PC-9 (cell line): Measurements from ENCODE around the gene FHIP2A. TPM values are rescaled to one million over a fixed set of nuclear protein-coding genes. Genes with fewer than 3 reads are reported as not detected.

ENCODE experiments used
- BruUV-seq: library from RNA; stranded (reverse); fragments of 400-500 nt; replicated peaks from 2 replicates; lab custom pipeline; 2021; lab: Mats Ljungman, UMichigan
- CTCF ChIA-PET: fragments of 300-600 bp; sonication (Branson Sonifier 250); formaldehyde crosslinking; loops from one replicate; lab custom pipeline; 2022; ENCODE audit warnings: antibody characterized with exemption; lab: Charles Lee
- POLR2A ChIA-PET: fragments of 300-600 bp; sonication (Branson Sonifier 250); formaldehyde crosslinking; loops from one replicate; lab custom pipeline; 2022; ENCODE audit warnings: antibody characterized with exemption; ENCODE audit not compliant: unreplicated experiment; lab: Charles Lee
- DNase-seq, 2 experiments: peaks; one replicate each; pipeline versions ENCODE4 v3.0.0 to v3.0.0-alpha.2; 2015 to 2022; ENCODE audit warnings: mixed read lengths in 1 of 2
- H2AFZ ChIP-seq: fragments of 200-600 bp; sonication (generic); 2 replicates; pipeline ENCODE4 v1.8.1; 2017; ENCODE audit warnings: antibody characterized with exemption
- H3F3A ChIP-seq: fragments of 200-600 bp; sonication (generic); 2 replicates; pipeline ENCODE4 v1.8.1; 2017; ENCODE audit warnings: antibody characterized with exemption, mild to moderate bottlenecking, low read depth; ENCODE audit not compliant: insufficient read depth
- H3K27ac ChIP-seq: fragments of 200-600 bp; sonication (generic); 2 replicates; pipeline ENCODE4 v1.6.1; 2016; ENCODE audit warnings: mixed run types
- H3K27me3 ChIP-seq: fragments of 200-600 bp; sonication (generic); 2 replicates; pipeline ENCODE4 v1.6.1; 2016; ENCODE audit warnings: low read depth, mixed run types; ENCODE audit not compliant: insufficient read depth
- H3K36me3 ChIP-seq: fragments of 200-600 bp; sonication (generic); 2 replicates; pipeline ENCODE4 v1.6.1; 2016; ENCODE audit warnings: low read depth, mixed run types
- H3K4me1 ChIP-seq: fragments of 200-600 bp; sonication (generic); replicated peaks from 2 replicates; pipeline ENCODE4 v1.6.1; 2016; ENCODE audit warnings: mixed run types; ENCODE audit not compliant: insufficient read depth
- H3K4me2 ChIP-seq: fragments of 200-600 bp; sonication (generic); 2 replicates; pipeline ENCODE4 v1.6.1; 2017; ENCODE audit warnings: mixed run types
- H3K4me3 ChIP-seq: fragments of 200-600 bp; sonication (generic); 2 replicates; pipeline ENCODE4 v1.6.1; 2016; ENCODE audit warnings: mixed run types
- H3K79me2 ChIP-seq: fragments of 200-600 bp; sonication (generic); 2 replicates; pipeline ENCODE4 v1.6.1; 2017; ENCODE audit warnings: low read depth, mixed run types
- H3K9me2 ChIP-seq: fragments of 200-600 bp; sonication (generic); 2 replicates; pipeline ENCODE4 v1.8.1; 2017; ENCODE audit warnings: mild to moderate bottlenecking; ENCODE audit not compliant: insufficient read depth
- H3K9me3 ChIP-seq: fragments of 200-600 bp; sonication (generic); 2 replicates; pipeline ENCODE4 v1.8.1; 2016; ENCODE audit warnings: low read depth; ENCODE audit not compliant: insufficient read depth
- H4K20me1 ChIP-seq: fragments of 200-600 bp; sonication (generic); 2 replicates; pipeline ENCODE4 v1.8.1; 2017; ENCODE audit not compliant: insufficient read depth
- CTCF ChIP-seq: fragments of 200-600 bp; sonication (generic); conservative IDR thresholded peaks from 2 replicates; pipeline ENCODE4 v1.6.1; 2017; ENCODE audit warnings: mixed run types, antibody characterized with exemption, mild to moderate bottlenecking, moderate library complexity
- EZH2 ChIP-seq: fragments of 200-600 bp; sonication (generic); IDR thresholded peaks from 2 replicates; pipeline ENCODE4 v1.8.0; 2017; ENCODE audit warnings: antibody characterized with exemption, low read depth
- intact Hi-C: fragments of 100-400 bp; cut with micrococcal nuclease; formaldehyde crosslinking; loops from one replicate; pipeline ENCODE4 v1.10.0; 2022; ENCODE audit not compliant: unreplicated experiment
- total RNA-seq: library from RNA; stranded (reverse); gene quantifications from 2 replicates; pipeline ENCODE4 v1.2.3, GENCODE V29; 2021

FHIP2A gene
- total RNA-seq, 1 experiment from 2014 or later, result 18.3 TPM

- peaks cover 21% of the 10 kb centered on the region for H3F3A ChIP-seq
- peaks cover 28% of the 10 kb centered on the region for H3K4me1 ChIP-seq
- TF ChIP-seq EZH2 (no peak), CTCF (no peak)
- DNase-seq, result no peak
- no peaks in the 10 kb centered on the region for H4K20me1 ChIP-seq
- no peaks in the 10 kb centered on the region for H3K79me2 ChIP-seq
- no peak overlapping the region for H3K4me2 ChIP-seq
- no peaks in the 10 kb centered on the region for H3K9me2 ChIP-seq
- peaks cover 15% of the 10 kb centered on the region; the same call in 1 of the 2 replicates for H3K36me3 ChIP-seq
- no peaks in the 10 kb centered on the region for H3K27me3 ChIP-seq
- ChIA-PET CTCF (no interaction called here), POLR2A (no interaction called here)
- H3K27ac ChIP-seq, result no peak overlapping the region
- intact Hi-C loops, result no loop called here
- H2AFZ ChIP-seq, result no peak overlapping the region
- no peak overlapping the region for H3K4me3 ChIP-seq
- BruUV-seq, result no TSS peak
- no peaks in the 10 kb centered on the region for H3K9me3 ChIP-seq
Measured at GRCh38 chr10:114852197-114852596, 30.6 kb downstream of the FHIP2A start.

- CTCF ChIA-PET, result no interaction called here
- H3K9me3 ChIP-seq, result no peaks in the 10 kb centered on the region
- H3K27ac ChIP-seq, result peak overlapping the region; percentile 83; the same call in 1 of the 2 replicates
- no peaks in the 10 kb centered on the region for H3K27me3 ChIP-seq
- peaks cover 21% of the 10 kb centered on the region for H3F3A ChIP-seq
- no peak overlapping the region; the same call in 1 of the 2 replicates for H3K4me2 ChIP-seq
- peaks cover 15% of the 10 kb centered on the region; the same call in 1 of the 2 replicates for H3K36me3 ChIP-seq
- peaks cover 37% of the 10 kb centered on the region for H3K4me1 ChIP-seq
- no peaks in the 10 kb centered on the region for H4K20me1 ChIP-seq
- intact Hi-C loops, result no loop called here
- no peak overlapping the region for H2AFZ ChIP-seq
- POLR2A ChIA-PET, result interaction anchor here (0.6 kb wide), 1 partner anchor 16 kb away, joined by 4 read pairs; no protein-coding TSS in a partner anchor
- DNase-seq, result no peak
- H3K4me3 ChIP-seq, result no peak overlapping the region
- no peak for TF ChIP-seq EZH2
- TF ChIP-seq CTCF, result no peak
- H3K9me2 ChIP-seq, result no peaks in the 10 kb centered on the region
- H3K79me2 ChIP-seq, result no peaks in the 10 kb centered on the region
- no TSS peak for BruUV-seq
Measured at GRCh38 chr10:114854906-114855305, 33.3 kb downstream of the FHIP2A start.

GRCh38 chr10:114855776-114856543, 34.4 kb downstream of the FHIP2A start:
- POLR2A ChIA-PET, result interaction anchor here (0.6 to 0.7 kb wide), 8 partner anchors 8 to 464 kb away, joined by 3 to 8 read pairs (median 4); no protein-coding TSS in a partner anchor
- intact Hi-C loops, result loop anchor here (1.0 to 2.0 kb wide), 2 partner anchors 32 to 231 kb away; no protein-coding TSS in a partner anchor
- CTCF ChIA-PET, result interaction anchor here (0.6 kb wide), 1 partner anchor 29 kb away, joined by 5 read pairs; no protein-coding TSS in a partner anchor
- peak in 1 of 2 experiments; percentile 16 for DNase-seq
- peak overlapping the region; percentile 57 for H3K4me2 ChIP-seq
- H4K20me1 ChIP-seq, result no peaks in the 10 kb centered on the region
- H3K27me3 ChIP-seq, result no peaks in the 10 kb centered on the region
- 0 out of 2 replicates have a peak, but pooled peaks cover 12% of the 10 kb centered on the region for H3K36me3 ChIP-seq
- no peak for TF ChIP-seq CTCF
- no peak for TF ChIP-seq EZH2
- TSS peak; percentile 41 for BruUV-seq
- H2AFZ ChIP-seq, result no peak overlapping the region
- peaks cover 37% of the 10 kb centered on the region for H3K4me1 ChIP-seq
- H3K4me3 ChIP-seq, result peak overlapping the region; percentile 17; the same call in 1 of the 2 replicates
- peaks cover 21% of the 10 kb centered on the region for H3F3A ChIP-seq
- H3K79me2 ChIP-seq, result no peaks in the 10 kb centered on the region
- no peaks in the 10 kb centered on the region for H3K9me2 ChIP-seq
- no peaks in the 10 kb centered on the region for H3K9me3 ChIP-seq
- H3K27ac ChIP-seq, result peak overlapping the region; percentile 83
